ENCODE results near the gene IRGQ.

The IRGQ gene

GRCh38 chr19:43574424-43575155 is 21.3 kb downstream of the IRGQ start:
- no peak for TF ChIP-seq ZFX (IDR thresholded peaks at IDR 0.05; ENCODE audit: borderline replicate concordance)
- TF ChIP-seq CTCF (IDR thresholded peaks at IDR 0.05) = no peak
- peak overlapping the region; percentile 71 for H3K27ac ChIP-seq

GRCh38 chr19:43572171-43572588 is 23.8 kb downstream of the IRGQ start:
- peak overlapping the region; percentile 31; the same call in 1 of the 2 replicates for H3K27ac ChIP-seq
- TF ChIP-seq CTCF (IDR thresholded peaks at IDR 0.05) = no peak
- TF ChIP-seq ZFX (IDR thresholded peaks at IDR 0.05; ENCODE audit: borderline replicate concordance) = no peak

- no peak overlapping the region for H3K27ac ChIP-seq
Observed at GRCh38 chr19:43570174-43570791, 25.7 kb downstream of the IRGQ start.

GRCh38 chr19:43569657-43570056 is 26.3 kb downstream of the IRGQ start:
- no peak for TF ChIP-seq CTCF (IDR thresholded peaks at IDR 0.05)
- TF ChIP-seq ZFX (IDR thresholded peaks at IDR 0.05; ENCODE audit: borderline replicate concordance) = no peak
- H3K27ac ChIP-seq = no peak overlapping the region

More at GRCh38 chr19:43570174-43570791, 25.7 kb downstream of the IRGQ start:
- TF ChIP-seq ZFX (IDR thresholded peaks at IDR 0.05; ENCODE audit: borderline replicate concordance) (no peak), CTCF (IDR thresholded peaks at IDR 0.05) (no peak)

- no peak overlapping the region for H3K27ac ChIP-seq
Observed at GRCh38 chr19:43564800-43565199, 31.1 kb downstream of the IRGQ start.

GRCh38 chr19:43563816-43564457 is 32.0 kb downstream of the IRGQ start:
- no peak for TF ChIP-seq ZFX (IDR thresholded peaks at IDR 0.05; ENCODE audit: borderline replicate concordance)
- TF ChIP-seq CTCF (IDR thresholded peaks at IDR 0.05) = no peak
- no peak overlapping the region for H3K27ac ChIP-seq

More at GRCh38 chr19:43564800-43565199, 31.1 kb downstream of the IRGQ start:
- no peak for TF ChIP-seq ZFX (IDR thresholded peaks at IDR 0.05; ENCODE audit: borderline replicate concordance)
- no peak for TF ChIP-seq CTCF (IDR thresholded peaks at IDR 0.05)
